NCI-H748 treated with DMSO at 0.1 percent for 48 hours (cell line): Measurements from ENCODE around the gene FCHO1.

Experiments used
- DNase-seq: peaks from one replicate; lab custom pipeline; 2025; lab: John Stamatoyannopoulos, UW

FCHO1 gene

DNA sequence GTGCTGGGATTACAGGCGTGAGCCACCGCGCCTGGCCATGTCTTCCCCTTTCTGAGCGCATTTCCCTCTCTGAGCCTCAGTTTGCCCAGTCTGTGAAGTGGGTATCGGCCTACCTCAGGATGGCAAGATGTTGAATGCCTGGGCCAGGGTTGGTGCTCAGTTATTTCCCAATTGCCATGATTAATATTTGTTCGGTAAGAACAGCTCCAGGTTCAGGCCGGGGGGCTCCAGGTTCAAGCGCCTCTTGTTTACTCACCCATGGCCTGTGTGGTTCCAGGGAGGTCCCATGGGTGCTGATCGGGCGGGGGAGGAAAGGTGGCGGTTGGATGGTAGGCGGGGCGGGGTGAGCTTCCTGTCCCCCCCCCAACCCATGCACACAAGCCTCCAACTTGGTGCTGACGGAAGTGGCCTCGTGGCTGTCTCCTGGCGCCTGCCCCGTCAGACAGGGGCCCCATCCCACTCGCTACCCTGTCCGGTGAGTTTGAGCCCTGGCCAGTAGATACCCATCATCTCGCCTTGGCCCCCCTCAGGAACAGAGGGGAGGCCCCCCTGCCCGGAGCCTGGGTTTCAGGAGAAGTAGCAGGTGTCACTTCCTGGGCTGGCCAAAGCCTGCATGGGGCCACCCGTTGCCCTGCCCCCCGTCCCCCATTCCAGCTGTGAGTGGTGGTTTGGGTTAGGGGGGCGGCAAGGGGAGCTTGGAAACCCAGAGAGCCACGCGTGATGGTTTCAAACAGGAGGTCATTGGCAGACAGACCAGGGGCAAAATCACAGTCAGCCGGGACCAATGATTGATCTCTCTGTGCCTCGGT lies at the start of gene FCHO1:
Gene FCHO1, plus strand, starts transcription at position 375 of the 809 bp plus-strand sequence. CDS start 3,688 bp downstream, outside the sequence.
- DNase-seq = no peak

DNA sequence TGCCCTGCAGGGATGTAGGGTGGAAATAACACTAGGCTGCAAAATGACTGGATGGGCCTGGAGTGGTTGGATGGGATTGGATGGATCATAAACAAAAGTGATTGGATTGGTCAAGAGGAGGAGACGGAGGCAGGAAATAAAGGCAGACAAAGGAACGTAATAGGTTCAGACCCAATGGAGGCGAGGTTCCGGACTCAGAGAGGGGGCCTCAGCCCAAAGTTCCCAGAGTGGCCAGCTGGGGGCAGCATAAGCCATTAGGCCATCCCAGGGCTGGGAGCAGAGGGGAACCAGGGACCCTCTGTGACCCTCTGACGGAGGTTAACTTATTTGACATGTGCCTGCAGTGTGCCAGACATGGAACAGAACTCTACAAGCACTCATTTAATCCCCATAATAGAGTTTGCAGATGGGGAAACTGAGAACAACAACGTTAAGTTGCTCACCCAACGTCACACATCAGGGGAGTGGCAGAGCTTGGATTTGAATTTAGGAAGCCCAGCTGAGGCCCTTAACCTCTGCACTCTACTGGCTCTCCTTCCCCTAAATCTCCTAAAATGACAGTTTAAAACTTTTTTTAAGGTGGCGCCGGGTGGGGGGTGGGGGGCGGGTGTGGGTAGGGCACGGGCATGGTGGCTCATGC lies 47.3 kb upstream of the FCHO1 start:
- DNase-seq = no peak

DNA sequence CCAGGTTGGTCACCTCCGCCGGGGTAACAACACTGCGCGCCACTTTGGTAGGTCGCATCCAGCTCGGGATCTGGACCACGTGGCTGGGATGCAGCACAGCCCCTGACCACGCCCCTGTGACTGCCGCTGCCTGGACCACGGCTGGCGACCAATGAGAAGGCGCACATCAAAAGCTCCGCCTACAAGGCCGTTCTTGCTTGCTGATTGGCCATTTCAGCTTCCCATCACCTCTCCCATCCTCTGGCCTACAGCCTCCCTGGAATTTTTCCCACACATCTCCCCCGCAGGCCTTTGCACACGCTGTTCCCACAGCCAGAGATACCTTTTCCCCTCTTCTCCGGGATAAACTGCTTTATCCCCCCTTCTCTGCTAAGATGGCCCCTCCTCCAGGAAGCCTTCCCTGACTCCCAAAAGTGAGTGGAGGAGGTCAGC lies 44.5 kb upstream of the FCHO1 start:
- DNase-seq = no peak

- no peak for DNase-seq
These were observed 39.4 kb upstream of the FCHO1 start for GRCh38 chr19:17711851-17712250.

DNA sequence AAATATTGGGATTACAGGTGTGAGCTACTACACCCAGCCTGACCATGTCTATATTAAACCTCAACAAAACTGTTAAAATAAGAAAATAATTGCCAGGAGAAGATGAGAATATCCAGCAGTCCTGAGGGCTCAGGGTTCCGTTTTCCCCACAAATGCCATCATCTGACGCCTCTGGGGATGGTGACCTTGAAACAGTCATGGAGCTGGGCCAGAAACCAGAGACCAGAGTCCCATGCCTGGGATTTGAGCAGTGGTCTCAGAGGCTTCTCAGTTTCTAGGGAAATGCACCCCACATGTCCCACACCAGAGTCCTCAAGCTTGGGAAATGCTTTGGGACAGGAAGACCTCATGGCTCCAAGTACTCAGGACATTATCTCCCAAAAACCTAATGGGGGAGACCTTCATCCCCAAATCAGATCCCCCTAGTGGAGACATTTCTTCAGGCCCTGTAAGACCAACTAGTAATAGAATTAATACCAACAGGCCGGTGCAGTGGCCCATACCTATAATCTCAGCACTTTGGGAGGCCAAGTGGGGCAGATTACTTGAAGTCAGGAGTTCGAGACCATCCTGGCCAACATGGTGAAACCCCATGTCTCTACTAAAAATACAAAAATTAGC lies 34.9 kb upstream of the FCHO1 start:
- no peak for DNase-seq

DNA sequence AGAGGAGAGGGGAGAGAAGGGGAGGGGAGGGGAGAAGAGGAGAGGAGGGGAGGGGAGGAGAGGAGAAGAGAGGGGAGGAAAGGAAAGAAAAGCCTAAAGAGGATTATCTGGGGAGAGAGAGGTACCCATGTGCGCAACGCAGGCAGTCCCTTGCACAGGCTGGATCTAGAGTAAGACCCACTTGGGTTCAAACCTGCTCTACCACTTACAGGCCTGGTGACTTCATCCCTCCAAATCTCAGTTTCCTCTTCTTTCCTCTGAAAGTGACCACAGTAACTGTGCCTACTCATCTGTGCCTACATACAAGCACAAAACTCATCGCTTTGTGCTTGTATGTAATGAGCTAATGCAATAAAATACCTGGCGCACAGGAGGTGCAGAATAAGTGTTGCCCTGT lies 32.7 kb upstream of the FCHO1 start:
- DNase-seq = no peak

GRCh38 chr19:17718947-17719711 lies 32.1 kb upstream of the FCHO1 start, which contains the start of gene MAP1S:
Gene MAP1S, plus strand, starts transcription at chr19:17719480. Its CDS starts 23 bp downstream, at chr19:17719503.
- peak; percentile 15 for DNase-seq

DNA sequence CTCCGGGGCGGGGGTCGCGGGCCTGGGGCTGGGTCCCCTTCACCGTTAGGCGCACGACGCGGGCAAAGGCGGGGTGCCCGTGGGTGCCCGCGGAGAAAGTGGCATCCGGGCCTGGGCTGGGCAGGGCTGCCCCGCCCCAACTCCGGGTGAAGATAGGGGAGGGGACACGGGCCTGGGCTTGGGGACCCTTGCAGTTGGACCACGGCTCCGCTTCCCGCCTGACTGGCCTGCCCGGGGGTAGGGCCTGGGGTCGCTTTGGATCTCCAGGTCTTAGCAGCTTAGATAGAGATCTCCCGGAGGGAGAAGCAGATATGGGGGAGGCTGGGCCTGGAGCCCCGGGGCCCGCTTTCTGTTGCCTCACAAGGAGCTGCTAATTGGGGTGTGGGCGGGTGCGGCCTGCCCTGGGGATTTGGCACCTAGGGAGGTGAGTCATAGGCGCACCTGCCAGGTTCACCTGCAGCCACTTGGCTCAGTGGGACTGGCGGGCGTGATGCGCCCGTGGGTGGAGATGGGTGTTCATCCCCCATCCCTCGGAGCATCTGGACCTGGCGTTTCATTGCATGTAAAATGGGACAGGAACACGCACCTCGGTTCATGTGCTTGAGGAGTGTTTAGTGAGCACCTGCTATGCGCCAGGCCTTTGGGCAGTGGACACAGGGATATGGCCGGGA lies 31.4 kb upstream of the FCHO1 start:
- no peak for DNase-seq

GRCh38 chr19:17720440-17720839 lies 30.8 kb upstream of the FCHO1 start:
- no peak for DNase-seq

DNA sequence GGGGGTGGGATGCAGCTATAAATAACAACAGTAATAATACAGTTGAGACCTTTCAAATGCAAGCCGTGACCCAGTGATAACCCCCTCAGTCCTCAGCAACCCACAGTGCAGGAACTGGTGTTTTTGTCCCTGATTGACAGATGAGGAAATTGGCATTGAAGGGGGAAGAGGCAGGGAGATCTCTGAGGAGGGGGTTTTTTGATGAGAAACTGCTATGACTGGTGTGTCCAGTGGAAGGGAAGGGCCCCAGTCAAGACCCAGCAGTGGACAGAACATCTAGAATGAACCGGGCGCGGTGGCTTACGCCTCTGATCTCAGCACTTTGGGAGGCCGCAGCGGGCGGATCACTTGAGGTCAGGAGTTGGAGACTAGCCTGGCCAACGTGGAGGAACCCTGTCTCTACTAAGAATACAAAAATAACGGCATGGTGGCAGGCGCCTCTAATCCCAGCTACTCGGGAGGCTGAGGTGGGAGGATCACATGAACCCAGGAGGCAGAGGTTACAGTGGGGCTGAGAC lies 30.1 kb upstream of the FCHO1 start:
- DNase-seq = no peak

GRCh38 chr19:17721821-17722220 lies 29.5 kb upstream of the FCHO1 start:
- no peak for DNase-seq

- DNase-seq = no peak
These were observed 28.5 kb upstream of the FCHO1 start for GRCh38 chr19:17722655-17723240.

DNA sequence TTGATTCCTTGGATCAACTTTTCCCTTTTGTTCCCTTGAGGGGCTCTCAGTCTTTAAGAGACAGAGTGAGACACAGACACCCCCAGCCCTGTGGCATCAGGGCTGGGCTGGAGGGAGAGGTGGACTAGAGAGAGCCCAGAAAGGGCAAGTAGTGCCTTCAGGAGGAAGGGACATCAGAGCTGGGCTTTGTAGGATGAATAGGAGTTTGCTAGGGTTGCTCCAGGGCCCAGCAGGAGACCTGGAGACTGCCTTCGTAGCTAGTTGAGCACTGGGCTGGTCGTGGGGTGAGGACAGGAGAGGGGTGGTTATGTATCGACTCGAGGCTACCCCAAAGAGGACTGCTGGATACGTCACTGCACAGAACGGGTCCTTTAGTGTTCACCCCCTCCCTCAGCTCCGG lies 26.6 kb upstream of the FCHO1 start:
- no peak for DNase-seq

- no peak for DNase-seq
These were observed 25.7 kb upstream of the FCHO1 start for GRCh38 chr19:17725422-17726078.

- DNase-seq = no peak
These were observed 25.0 kb upstream of the FCHO1 start for GRCh38 chr19:17726136-17726741.

- no peak for DNase-seq
These were observed 24.1 kb upstream of the FCHO1 start for GRCh38 chr19:17726964-17727773.

DNA sequence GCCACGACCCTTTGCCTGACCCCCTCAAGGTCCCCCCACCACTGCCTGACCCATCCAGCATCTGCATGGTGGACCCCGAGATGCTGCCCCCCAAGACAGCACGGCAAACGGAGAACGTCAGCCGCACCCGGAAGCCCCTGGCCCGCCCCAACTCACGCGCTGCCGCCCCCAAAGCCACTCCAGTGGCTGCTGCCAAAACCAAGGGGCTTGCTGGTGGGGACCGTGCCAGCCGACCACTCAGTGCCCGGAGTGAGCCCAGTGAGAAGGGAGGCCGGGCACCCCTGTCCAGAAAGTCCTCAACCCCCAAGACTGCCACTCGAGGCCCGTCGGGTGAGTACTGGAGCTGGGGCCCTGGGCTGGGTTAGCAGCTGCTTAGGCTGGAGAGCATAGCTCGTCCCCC lies 23.4 kb upstream of the FCHO1 start:
- DNase-seq = no peak

DNA sequence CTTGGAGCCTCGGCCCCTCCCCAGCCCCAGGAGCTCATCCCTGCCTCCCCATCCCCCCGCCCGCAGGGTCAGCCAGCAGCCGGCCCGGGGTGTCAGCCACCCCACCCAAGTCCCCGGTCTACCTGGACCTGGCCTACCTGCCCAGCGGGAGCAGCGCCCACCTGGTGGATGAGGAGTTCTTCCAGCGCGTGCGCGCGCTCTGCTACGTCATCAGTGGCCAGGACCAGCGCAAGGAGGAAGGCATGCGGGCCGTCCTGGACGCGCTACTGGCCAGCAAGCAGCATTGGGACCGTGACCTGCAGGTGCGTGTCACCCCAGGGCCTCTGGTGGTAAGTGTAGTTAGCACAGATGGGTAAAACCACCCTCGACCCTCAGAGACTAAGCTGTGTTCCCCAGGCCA lies 18.1 kb upstream of the FCHO1 start:
- no peak for DNase-seq

DNA sequence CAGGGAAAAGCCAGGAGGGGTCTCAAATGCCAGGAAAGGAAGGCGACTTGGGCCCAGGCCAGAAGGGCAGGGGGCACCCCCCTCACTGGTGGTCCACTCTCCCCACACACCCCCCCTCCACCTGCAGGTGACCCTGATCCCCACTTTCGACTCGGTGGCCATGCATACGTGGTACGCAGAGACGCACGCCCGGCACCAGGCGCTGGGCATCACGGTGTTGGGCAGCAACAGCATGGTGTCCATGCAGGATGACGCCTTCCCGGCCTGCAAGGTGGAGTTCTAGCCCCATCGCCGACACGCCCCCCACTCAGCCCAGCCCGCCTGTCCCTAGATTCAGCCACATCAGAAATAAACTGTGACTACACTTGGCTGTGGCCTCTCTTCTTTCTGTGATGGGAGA lies 17.1 kb upstream of the FCHO1 start:
- DNase-seq = no peak
